GM18951 (cell line): Measurements from ENCODE around the gene PTPRK.

Source experiments
- POLR2A ChIP-seq: IDR thresholded peaks from 4 replicates; pipeline ENCODE4 v1.6.1; 2011; ENCODE audit warnings: mild to moderate bottlenecking; ENCODE audit not compliant: insufficient read length, insufficient read depth; ENCODE audit errors: extremely low read depth
- in situ Hi-C: fragments of 300-500 bp; cut with MboI; formaldehyde crosslinking; loops from one replicate; pipeline ENCODE4 v1.12.0; 2022; ENCODE audit warnings: low sequenced_read_pairs, mixed read lengths, inconsistent platforms; ENCODE audit not compliant: unreplicated experiment

Gene PTPRK

GRCh38 chr6:127923135-127923534, 597.3 kb downstream of the PTPRK start:
- in situ Hi-C loops: no loop called here
- TF ChIP-seq POLR2A: no peak

- TF ChIP-seq POLR2A: no peak
- in situ Hi-C loops: no loop called here
Measured at GRCh38 chr6:127921982-127922381, 598.4 kb downstream of the PTPRK start.

GRCh38 chr6:127920804-127921203, 599.6 kb downstream of the PTPRK start:
- in situ Hi-C loops: no loop called here
- no peak for TF ChIP-seq POLR2A
